ENCODE data around the gene SAMD10. TPM values are rescaled to one million over a fixed set of nuclear protein-coding genes. Genes with fewer than 3 reads are reported as not detected.

Gene SAMD10
- total RNA-seq, 2 donors from 2014 or later: 8.2 to 65.4 TPM

DNA sequence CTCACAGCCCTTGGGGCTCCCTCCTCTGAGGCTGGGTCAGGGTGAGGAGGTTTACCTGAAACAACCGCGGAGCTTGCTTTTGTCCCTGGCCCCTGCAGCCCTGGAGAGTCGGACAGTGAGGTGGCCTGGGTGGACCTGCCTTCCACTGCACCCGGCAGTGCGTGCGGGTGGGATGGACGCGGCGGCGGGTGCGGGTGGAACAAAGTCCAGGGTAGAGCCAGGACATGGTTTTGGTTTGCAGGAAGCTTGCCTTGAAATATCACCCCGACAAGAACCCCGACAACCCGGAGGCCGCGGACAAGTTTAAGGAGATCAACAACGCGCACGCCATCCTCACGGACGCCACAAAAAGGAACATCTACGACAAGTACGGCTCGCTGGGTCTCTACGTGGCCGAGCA is 50.4 kb downstream of the SAMD10 start:
- ATAC-seq: no peak

GRCh38 chr20:63926298-63926697 is 53.1 kb downstream of the SAMD10 start:
- H3K27ac Mint-ChIP-seq: peak overlapping the region; percentile 29 to 53
- no peak for DNase-seq (ENCODE audit: low spot score in 2 of 2)
- H3K36me3 Mint-ChIP-seq: peaks cover 8 to 11% of the 10 kb centered on the region in 2 donors
- no peaks in the 10 kb centered on the region for H3K9me3 Mint-ChIP-seq
- no peak for ATAC-seq

More for the DNA sequence above, 50.4 kb downstream of the SAMD10 start:
- no peak for DNase-seq (ENCODE audit: low spot score in 2 of 2)
- Mint-ChIP-seq H3K9me3 (no peaks in the 10 kb centered on the region), H3K27ac (peak overlapping the region in 1 of 2 donors; percentile 44), H3K36me3 (peaks cover 8 to 11% of the 10 kb centered on the region in 2 donors)

- ATAC-seq: no peak
- peak overlapping the region in 1 of 2 donors; percentile 63 for H3K27ac Mint-ChIP-seq
- H3K9me3 Mint-ChIP-seq: no peaks in the 10 kb centered on the region
- DNase-seq (ENCODE audit: low spot score in 2 of 2): no peak
- peaks cover 4 to 11% of the 10 kb centered on the region in 2 donors for H3K36me3 Mint-ChIP-seq
Measured at GRCh38 chr20:63924241-63924640, 55.2 kb downstream of the SAMD10 start.

Other genes with a start within 250 kb of the SAMD10 start
- gene LIME1, start 243.0 kb downstream of the SAMD10 start, total RNA-seq: 10 to 100 TPM in 1 of 2 donors, 1 to 10 TPM in 1; 6.3 to 18.2 TPM
- 10 to 100 TPM; 24.7 to 37.2 TPM for gene SLC2A4RG, start 239.9 kb downstream of the SAMD10 start, total RNA-seq
- gene ZBTB46, start 148.4 kb downstream of the SAMD10 start, total RNA-seq: 1 to 10 TPM in 1 of 2 donors, under 1 TPM in 1; 0.39 to 1.2 TPM
- not detected for gene ABHD16B, start 118.1 kb downstream of the SAMD10 start, total RNA-seq
- 10 to 100 TPM; 31.3 to 62.1 TPM for gene TPD52L2, start 114.4 kb downstream of the SAMD10 start, total RNA-seq
- 10 to 100 TPM; 30.7 to 41.9 TPM for gene DNAJC5, start 84.5 kb downstream of the SAMD10 start, total RNA-seq
- gene UCKL1, start 23.2 kb downstream of the SAMD10 start, total RNA-seq: 10 to 100 TPM; 21.3 to 32.7 TPM
- 10 to 100 TPM in 1 of 2 donors, 1 to 10 TPM in 1; 10.0 to 21.4 TPM for gene ZNF512B, start 9.7 kb downstream of the SAMD10 start, total RNA-seq
- gene PRPF6, start 1.5 kb upstream of the SAMD10 start, total RNA-seq: 10 to 100 TPM; 82.1 to 82.7 TPM
- gene C20orf204, start 56.5 kb upstream of the SAMD10 start, total RNA-seq: 10 to 100 TPM; 14.2 to 18.8 TPM
- 1 to 10 TPM in 1 of 2 donors, under 1 TPM in 1; 0.39 to 1.4 TPM for gene SOX18, start 70.0 kb upstream of the SAMD10 start, total RNA-seq
- gene TCEA2, start 83.6 kb upstream of the SAMD10 start, total RNA-seq: 10 to 100 TPM; 21.9 to 79.3 TPM
- gene RGS19, start 99.9 kb upstream of the SAMD10 start, total RNA-seq: 10 to 100 TPM; 21.5 to 47.8 TPM
- 1 to 10 TPM in 1 of 2 donors, under 1 TPM in 1; 0.32 to 1.2 TPM for gene OPRL1, start 100.4 kb upstream of the SAMD10 start, total RNA-seq
- gene LKAAEAR1, start 104.8 kb upstream of the SAMD10 start, total RNA-seq: not detected
- gene NPBWR2, start 127.9 kb upstream of the SAMD10 start, total RNA-seq: not detected
- gene MYT1, start 184.8 kb upstream of the SAMD10 start, total RNA-seq: under 1 TPM in 1 of 2 donors, not detected in 1; 0.16 TPM